Mucosa of rectum (tissue), 2 donors: ENCODE results near the gene TRAPPC1.

Experiments used
- H3K27ac ChIP-seq, 2 donors: one replicate each; pipeline ENCODE4 v1.7.0; 2013; ENCODE audit warnings: inconsistent platforms in 2 of 2, low read depth in 2 of 2, low read length in 2 of 2
- H3K27me3 ChIP-seq, 2 donors: one replicate each; pipeline ENCODE4 v1.7.0; 2013; ENCODE audit warnings: low read length in 2 of 2; ENCODE audit not compliant: control insufficient read depth in 2 of 2, insufficient read depth in 2 of 2
- H3K36me3 ChIP-seq, 2 donors: one replicate each; pipeline ENCODE4 v1.7.0; 2013; ENCODE audit warnings: low read length in 2 of 2; ENCODE audit not compliant: control insufficient read depth in 2 of 2, insufficient read depth in 2 of 2
- H3K4me1 ChIP-seq, 2 donors: one replicate each; pipeline ENCODE4 v1.7.0; 2013; ENCODE audit warnings: low read length in 2 of 2, mild to moderate bottlenecking in 1 of 2; ENCODE audit not compliant: control insufficient read depth in 2 of 2, insufficient read depth in 2 of 2
- H3K4me3 ChIP-seq, 2 donors: one replicate each; pipeline ENCODE4 v1.7.0; 2013; ENCODE audit warnings: low read length in 2 of 2
- H3K9ac ChIP-seq, 2 donors: one replicate each; pipeline ENCODE4 v1.7.0; 2013; ENCODE audit warnings: low read length in 2 of 2, low read depth in 1 of 2, mild to moderate bottlenecking in 1 of 2
- H3K9me3 ChIP-seq, 2 donors: one replicate each; pipeline ENCODE4 v1.7.0; 2013; ENCODE audit warnings: low read length in 2 of 2; ENCODE audit not compliant: control insufficient read depth in 2 of 2
- donor health status: healthy.
- donor health status: Normal muscosa, but diverticular disease.

TRAPPC1 gene

DNA sequence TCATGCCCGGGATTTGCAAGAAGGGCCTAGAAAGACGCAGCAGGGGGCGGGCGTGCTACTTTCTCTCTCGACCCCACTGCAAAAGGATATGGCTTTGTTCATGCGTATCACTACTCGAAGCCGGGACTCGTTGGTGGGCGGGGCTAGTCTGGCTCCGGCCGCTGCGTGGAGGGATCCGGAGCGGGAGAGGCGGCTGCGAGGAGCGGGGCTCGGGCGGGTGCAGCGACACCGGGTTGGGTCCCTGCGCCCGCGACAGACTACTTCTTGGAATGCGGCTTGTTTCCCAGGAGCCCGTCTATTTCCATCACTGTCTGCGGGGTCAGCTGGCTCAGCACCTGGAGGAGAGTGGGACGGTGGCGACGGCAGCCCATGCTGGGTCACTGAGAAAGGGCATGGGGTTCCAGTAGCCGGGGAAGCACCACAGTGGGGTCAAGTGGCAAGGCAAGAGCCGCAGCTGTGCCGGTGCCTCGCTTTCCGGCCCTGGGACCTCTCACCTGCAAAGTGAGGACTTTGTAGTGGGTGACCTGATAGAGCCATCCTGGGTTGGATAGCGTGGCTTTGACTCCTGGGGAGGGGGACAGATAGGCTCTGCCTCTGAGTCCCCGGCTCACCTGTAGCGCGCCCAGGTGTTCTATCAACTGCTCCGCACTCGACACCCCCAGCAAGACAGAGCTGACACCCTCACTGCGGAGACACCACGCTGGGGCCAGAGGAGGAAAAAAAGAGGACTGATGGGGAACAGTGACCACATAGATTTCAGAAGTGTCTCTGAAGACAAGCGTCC, 8.7 kb downstream of the TRAPPC1 start:
- Histone ChIP-seq H3K4me3 (peak overlapping the region; percentile 71 to 78), H3K9ac (peak overlapping the region; percentile 68 to 76), H3K27me3 (no peaks in the 10 kb centered on the region), H3K4me1 (peaks cover 8 to 11% of the 10 kb centered on the region in 2 donors), H3K36me3 (no peaks in the 10 kb centered on the region), H3K27ac (peak overlapping the region; percentile 15 to 61), H3K9me3 (no peaks in the 10 kb centered on the region)

GRCh38 chr17:7922269-7922844, 9.4 kb downstream of the TRAPPC1 start:
- Histone ChIP-seq H3K27ac (peak overlapping the region; percentile 15 to 61), H3K9ac (peak overlapping the region; percentile 68 to 76), H3K4me1 (peaks cover 8 to 11% of the 10 kb centered on the region in 2 donors), H3K4me3 (peak overlapping the region; percentile 71 to 78), H3K27me3 (no peaks in the 10 kb centered on the region), H3K36me3 (no peaks in the 10 kb centered on the region), H3K9me3 (no peaks in the 10 kb centered on the region)

- H3K4me3 ChIP-seq, result peak overlapping the region in 1 of 2 donors; percentile 89
- H3K4me1 ChIP-seq, result peaks cover 10 to 20% of the 10 kb centered on the region in 2 donors
- no peak overlapping the region for H3K9ac ChIP-seq
- peak overlapping the region in 1 of 2 donors; percentile 92 for H3K27ac ChIP-seq
- no peaks in the 10 kb centered on the region for H3K27me3 ChIP-seq
- peaks cover 1 to 4% of the 10 kb centered on the region in 2 donors for H3K36me3 ChIP-seq
- no peaks in the 10 kb centered on the region for H3K9me3 ChIP-seq
Measured at GRCh38 chr17:7916808-7917207, 14.9 kb downstream of the TRAPPC1 start.

DNA sequence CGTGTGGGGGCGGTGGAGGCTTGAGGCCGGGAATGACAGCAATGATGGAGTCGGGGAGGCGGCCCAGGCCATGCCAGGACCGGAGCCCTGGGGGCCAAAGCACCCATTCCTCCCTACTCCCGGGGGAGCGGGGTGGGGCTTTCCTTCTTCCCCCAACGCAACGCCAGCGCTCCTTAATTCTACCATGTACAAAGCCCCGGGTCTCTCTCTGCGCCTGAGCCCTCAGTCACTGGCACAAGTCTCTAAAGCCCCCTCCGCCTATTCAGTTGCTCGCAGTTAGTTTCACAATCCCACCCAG, 15.4 kb downstream of the TRAPPC1 start:
- Histone ChIP-seq H3K9ac (peak overlapping the region; percentile 56 to 76), H3K36me3 (peaks cover 6 to 8% of the 10 kb centered on the region in 2 donors), H3K9me3 (no peaks in the 10 kb centered on the region), H3K4me1 (peaks cover 10 to 20% of the 10 kb centered on the region in 2 donors), H3K27ac (peak overlapping the region; percentile 90 to 92), H3K27me3 (no peaks in the 10 kb centered on the region), H3K4me3 (peak overlapping the region; percentile 86 to 89)

DNA sequence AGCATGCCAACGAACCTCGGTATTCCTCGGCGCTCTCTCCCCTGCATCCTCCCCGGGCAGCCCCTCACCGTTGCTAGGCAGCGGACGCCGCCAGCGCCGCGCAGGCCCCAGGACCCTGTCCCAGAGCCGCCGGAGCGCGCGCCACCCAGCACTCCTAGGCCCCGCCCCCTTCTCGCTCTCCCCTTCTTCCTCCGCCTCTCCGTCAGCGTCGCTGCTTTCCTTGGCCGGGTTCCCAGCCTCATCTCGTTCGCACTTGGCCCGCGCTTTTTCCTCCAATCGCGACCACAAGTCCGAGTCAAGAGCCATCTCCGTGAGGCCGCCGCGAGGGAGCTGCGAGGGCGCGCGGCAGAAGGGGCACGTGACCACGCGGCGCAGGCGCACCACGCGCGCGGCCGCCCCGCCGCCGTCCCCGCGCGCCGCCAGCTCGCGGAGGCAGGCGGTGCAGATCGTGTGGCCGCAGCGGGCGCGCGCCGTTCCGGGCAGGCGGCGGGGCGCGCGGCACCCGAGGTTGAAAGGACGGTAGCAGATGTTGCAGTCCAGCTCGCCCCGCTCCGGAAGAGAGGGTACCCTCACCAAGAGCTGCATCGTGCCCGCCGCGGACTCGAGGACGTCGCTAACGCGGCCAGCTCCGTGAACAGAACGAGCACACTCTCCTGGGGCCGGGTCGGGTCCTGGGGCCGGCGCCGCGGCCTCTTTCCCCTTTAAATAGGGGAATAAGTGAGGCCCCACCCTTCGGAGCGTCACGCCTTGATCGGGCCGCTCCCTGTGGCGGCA, 15.9 kb downstream of the TRAPPC1 start, which contains the start of gene RNF227:
Gene RNF227, minus strand, starts transcription at position 679 of the 774 bp plus-strand sequence. Its CDS starts 94 bp downstream, at position 585.
- Histone ChIP-seq H3K27me3 (no peaks in the 10 kb centered on the region), H3K9me3 (no peaks in the 10 kb centered on the region), H3K4me1 (peaks cover 10 to 20% of the 10 kb centered on the region in 2 donors), H3K4me3 (peak within 1 kb of the TSS; percentile 86 to 89), H3K27ac (peak within 1 kb of the TSS; percentile 90 to 92), H3K36me3 (peaks cover 11 to 13% of the 10 kb centered on the region in 2 donors), H3K9ac (peak within 1 kb of the TSS; percentile 76 to 77)

DNA sequence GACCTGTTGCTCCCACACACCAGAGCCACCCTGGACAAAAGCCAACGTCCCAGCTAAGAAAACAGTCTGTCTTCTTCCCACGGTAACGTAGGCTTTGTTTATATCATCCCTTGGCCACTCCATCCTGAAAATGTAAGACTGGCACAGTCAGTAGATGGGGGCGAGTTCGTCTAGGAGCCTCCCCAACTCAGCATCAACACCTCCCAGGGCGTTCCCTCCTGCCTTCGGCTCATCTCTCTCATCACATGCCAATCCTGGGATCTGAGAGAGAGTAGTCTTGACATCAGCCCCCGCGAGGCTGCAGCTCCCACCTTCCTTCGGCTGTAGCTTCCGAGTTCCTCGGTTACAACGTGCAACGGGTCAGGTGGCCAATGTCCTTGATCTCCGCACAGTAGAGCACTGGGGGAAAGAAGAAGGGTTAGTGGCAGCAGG, 16.6 kb downstream of the TRAPPC1 start:
- Histone ChIP-seq H3K4me1 (peaks cover 10 to 20% of the 10 kb centered on the region in 2 donors), H3K27ac (peak overlapping the region; percentile 90 to 92), H3K27me3 (no peaks in the 10 kb centered on the region), H3K9me3 (no peaks in the 10 kb centered on the region), H3K36me3 (peaks cover 17 to 19% of the 10 kb centered on the region in 2 donors), H3K9ac (peak overlapping the region; percentile 76 to 77), H3K4me3 (peak overlapping the region; percentile 86 to 89)

GRCh38 chr17:7912927-7913524, 18.7 kb downstream of the TRAPPC1 start:
- H3K9me3 ChIP-seq, result no peaks in the 10 kb centered on the region
- peaks cover 10 to 20% of the 10 kb centered on the region in 2 donors for H3K4me1 ChIP-seq
- no peaks in the 10 kb centered on the region for H3K27me3 ChIP-seq
- no peak overlapping the region for H3K9ac ChIP-seq
- peaks cover 28 to 35% of the 10 kb centered on the region in 2 donors for H3K36me3 ChIP-seq
- H3K27ac ChIP-seq, result no peak overlapping the region
- no peak overlapping the region for H3K4me3 ChIP-seq

- no peaks in the 10 kb centered on the region for H3K9me3 ChIP-seq
- no peaks in the 10 kb centered on the region for H3K27me3 ChIP-seq
- H3K36me3 ChIP-seq, result peaks cover 43 to 53% of the 10 kb centered on the region in 2 donors
- H3K27ac ChIP-seq, result no peak overlapping the region
- peaks cover 5 to 13% of the 10 kb centered on the region in 2 donors for H3K4me1 ChIP-seq
- no peak overlapping the region for H3K4me3 ChIP-seq
- H3K9ac ChIP-seq, result no peak overlapping the region
Measured at GRCh38 chr17:7911116-7911515, 20.6 kb downstream of the TRAPPC1 start.

GRCh38 chr17:7910711-7911110, 21.0 kb downstream of the TRAPPC1 start:
- Histone ChIP-seq H3K27me3 (no peaks in the 10 kb centered on the region), H3K4me1 (peaks cover 5 to 12% of the 10 kb centered on the region in 2 donors), H3K9ac (no peak overlapping the region), H3K4me3 (no peak overlapping the region), H3K27ac (no peak overlapping the region), H3K36me3 (peaks cover 47 to 57% of the 10 kb centered on the region in 2 donors), H3K9me3 (no peaks in the 10 kb centered on the region)
